Measurements from ENCODE around the gene COX19.

COX19 gene

GRCh38 chr7:918441-919113 lies 56.8 kb downstream of the COX19 start:
- H3K27ac ChIP-seq, result no peak overlapping the region

DNA sequence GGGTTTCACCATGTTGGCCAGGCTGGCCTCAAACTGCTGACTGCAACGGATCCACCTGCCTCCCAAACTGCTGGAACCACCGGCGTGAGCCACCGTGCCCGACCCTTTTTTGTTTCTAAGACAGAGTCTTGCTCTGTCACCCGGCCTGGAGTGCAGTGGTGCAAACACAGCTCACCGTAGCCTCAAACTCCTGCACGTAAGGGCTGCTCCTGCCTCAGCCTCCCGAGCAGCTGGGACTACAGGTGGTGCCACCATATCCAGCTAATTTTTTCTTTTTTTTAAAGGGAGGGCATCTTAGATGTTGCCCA lies 57.3 kb downstream of the COX19 start:
- no peak overlapping the region for H3K27ac ChIP-seq
- TF ChIP-seq, protein P1, sequence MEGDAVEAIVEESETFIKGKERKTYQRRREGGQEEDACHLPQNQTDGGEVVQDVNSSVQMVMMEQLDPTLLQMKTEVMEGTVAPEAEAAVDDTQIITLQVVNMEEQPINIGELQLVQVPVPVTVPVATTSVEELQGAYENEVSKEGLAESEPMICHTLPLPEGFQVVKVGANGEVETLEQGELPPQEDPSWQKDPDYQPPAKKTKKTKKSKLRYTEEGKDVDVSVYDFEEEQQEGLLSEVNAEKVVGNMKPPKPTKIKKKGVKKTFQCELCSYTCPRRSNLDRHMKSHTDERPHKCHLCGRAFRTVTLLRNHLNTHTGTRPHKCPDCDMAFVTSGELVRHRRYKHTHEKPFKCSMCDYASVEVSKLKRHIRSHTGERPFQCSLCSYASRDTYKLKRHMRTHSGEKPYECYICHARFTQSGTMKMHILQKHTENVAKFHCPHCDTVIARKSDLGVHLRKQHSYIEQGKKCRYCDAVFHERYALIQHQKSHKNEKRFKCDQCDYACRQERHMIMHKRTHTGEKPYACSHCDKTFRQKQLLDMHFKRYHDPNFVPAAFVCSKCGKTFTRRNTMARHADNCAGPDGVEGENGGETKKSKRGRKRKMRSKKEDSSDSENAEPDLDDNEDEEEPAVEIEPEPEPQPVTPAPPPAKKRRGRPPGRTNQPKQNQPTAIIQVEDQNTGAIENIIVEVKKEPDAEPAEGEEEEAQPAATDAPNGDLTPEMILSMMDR (conservative IDR thresholded peaks at IDR 0.05), result no peak

More at GRCh38 chr7:918441-919113, 56.8 kb downstream of the COX19 start:
- no peak for TF ChIP-seq ZFX (IDR thresholded peaks at IDR 0.05)
- TF ChIP-seq, protein P1 (conservative IDR thresholded peaks at IDR 0.05), result no peak

DNA sequence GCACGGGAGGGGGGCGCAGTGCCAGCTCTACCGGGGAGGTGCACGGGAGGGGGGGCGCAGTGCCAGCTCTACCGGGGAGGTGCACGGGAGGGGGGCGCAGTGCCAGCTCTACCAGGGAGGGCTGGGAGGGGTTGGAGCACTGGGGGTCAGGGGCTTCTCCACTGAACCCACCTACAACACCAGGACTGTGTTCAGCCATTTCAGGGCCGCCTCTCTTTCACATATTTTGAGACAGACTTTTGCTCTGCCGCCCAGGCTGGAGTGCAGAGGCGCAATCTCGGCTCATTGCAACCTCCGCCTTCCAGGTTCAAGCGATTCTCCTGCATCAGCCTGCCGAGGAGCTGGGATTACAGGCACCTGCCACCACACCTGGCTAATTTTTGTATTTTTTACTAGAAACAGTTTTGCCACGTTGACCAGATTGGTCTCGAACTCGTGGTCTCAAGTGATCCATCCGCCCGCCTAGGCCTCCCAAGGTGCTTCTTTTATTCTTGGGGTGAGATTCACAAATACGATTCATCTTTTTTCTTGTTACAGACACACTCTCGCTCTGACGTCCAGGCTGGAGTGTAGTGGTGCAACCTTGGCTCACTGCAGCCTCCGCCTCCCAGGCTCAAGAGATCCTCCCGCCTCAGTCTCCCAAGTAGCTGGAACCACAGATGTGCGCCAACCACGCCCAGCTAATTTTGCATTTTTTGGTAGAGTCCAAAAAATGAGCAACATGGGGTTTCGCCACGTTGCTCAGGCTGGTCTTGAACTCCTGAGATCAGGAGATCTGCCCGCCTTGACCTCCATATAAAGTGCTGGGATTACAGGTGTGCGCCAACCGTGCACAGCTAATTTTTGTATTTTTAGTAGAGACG lies 57.9 kb downstream of the COX19 start:
- no peak overlapping the region for H3K27ac ChIP-seq
- TF ChIP-seq ZFX (IDR thresholded peaks at IDR 0.05), result no peak
- TF ChIP-seq, protein P1 (conservative IDR thresholded peaks at IDR 0.05), result no peak

- H3K27ac ChIP-seq, result no peak overlapping the region
- TF ChIP-seq ZFX (IDR thresholded peaks at IDR 0.05), result no peak
- TF ChIP-seq, protein P1 (conservative IDR thresholded peaks at IDR 0.05), result no peak
These were observed 58.9 kb downstream of the COX19 start for GRCh38 chr7:916291-916941.

Measured in C4-2B (cell line).